NCI-H146 (cell line): Measurements from ENCODE around the gene KLF15.

ENCODE experiments used
- DNase-seq: peaks from one replicate; lab custom pipeline; 2025; lab: John Stamatoyannopoulos, UW

The KLF15 gene

DNA sequence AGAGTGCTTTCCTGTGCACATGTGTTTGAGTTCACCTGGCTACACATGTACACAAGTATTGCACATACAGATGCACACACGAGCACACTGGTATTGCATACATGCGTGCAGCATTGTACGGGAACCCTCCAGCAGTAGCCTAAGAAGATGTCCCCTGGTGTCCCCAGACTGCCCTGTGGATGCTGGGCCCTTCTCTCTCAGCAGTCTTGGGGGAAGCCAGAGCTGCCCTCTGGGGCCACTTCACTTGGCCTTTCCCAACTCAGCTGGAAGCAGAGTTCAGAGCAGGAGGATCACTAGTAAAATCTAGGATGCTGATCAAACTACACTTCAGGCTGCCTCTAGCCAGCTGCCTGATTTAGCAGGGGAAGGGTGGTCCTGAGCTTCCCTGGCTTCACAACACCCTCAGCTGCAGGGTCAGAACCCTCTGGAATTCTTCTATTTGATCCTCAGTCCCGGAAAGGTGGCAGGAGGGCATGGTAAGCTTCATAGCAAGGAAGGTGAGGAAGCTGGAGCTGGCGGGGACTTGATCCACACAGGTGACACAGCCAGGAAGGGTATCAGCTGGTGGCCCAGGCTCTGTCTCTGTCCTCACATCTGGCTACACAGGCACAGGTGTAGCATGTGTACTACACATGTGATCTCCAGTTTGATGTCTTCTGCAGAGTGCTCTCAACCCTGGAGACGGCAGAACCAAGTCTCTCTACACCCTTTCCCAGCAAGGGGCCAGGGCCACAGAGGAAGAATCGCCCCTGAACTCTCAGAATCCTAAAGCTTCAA, 36.5 kb downstream of the KLF15 start:
- DNase-seq = no peak

DNA sequence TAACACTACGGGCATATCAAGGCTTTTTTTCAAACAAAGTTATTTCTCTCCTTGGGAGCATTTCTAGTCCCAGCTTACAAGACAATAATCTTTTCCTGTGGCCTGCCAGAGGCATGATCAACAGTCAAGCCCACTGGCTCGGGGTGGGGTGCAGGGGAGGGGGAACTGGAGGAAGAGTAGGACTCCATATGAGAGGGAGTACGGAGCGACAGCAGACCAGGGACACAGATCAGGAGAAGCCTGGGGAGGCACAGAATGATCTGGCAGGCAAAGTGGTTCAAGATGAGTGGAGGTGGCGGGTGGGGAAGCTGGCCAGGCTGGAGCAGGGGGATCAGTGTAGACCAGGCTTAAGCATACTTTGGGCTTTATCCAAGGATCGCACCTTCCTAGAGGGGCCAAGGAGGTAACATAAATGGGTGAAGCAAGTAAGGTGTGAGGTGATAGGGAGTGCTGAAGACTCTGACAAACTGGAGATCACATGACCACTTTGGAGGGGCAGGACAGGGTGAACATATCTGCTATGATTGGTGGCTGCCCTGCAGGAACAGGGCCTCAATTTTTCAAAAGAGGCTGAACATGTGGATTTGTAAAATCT, 37.4 kb downstream of the KLF15 start:
- no peak for DNase-seq

DNA sequence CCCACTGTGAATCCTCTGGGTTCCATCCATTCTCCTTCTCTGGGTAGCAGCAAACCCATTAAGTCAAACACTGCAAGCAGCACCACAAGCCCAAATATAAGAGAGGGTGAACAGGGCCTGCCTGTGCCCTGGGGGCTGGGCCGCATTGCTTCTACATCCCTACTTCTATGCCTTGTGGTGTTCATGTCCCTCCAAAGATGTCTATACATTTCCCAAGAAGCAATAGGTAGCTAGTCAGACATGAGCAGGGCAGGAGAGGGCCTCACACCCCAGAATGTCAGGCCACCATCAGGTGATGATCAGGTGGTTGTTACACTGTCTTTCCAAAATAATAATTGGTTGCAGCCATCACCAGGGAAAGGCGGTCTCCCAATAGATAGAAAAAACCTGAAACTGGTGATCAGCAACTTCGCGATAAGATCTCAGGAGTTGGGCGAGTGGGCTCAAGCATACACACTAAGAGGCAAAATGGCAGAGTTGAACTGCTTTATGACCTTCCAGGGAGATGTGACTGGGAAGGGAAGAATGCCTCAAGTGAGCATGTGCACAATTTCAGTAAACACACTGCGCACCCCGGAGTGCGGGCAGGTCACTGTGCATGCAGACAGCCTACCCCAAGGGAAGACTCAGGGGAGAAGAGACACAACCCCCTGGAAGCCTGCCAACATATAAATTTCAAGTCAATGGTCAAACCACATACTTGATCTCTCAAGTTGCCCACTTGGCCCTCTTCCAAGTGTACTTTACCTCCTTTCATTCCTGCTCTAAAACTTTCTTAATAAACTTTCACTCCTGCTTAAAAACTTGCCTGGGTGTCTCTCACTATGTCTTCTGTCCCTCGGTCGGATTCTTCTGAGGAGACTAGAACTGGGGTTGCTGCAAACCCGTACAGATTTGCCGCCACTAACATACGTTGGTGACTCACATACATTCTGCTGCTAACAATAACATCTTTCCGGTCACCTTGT, 39.9 kb downstream of the KLF15 start:
- DNase-seq = no peak

- DNase-seq = no peak
These were observed 40.7 kb downstream of the KLF15 start for GRCh38 chr3:126316501-126316939.

- DNase-seq = no peak
These were observed 41.2 kb downstream of the KLF15 start for GRCh38 chr3:126316031-126316461.

DNA sequence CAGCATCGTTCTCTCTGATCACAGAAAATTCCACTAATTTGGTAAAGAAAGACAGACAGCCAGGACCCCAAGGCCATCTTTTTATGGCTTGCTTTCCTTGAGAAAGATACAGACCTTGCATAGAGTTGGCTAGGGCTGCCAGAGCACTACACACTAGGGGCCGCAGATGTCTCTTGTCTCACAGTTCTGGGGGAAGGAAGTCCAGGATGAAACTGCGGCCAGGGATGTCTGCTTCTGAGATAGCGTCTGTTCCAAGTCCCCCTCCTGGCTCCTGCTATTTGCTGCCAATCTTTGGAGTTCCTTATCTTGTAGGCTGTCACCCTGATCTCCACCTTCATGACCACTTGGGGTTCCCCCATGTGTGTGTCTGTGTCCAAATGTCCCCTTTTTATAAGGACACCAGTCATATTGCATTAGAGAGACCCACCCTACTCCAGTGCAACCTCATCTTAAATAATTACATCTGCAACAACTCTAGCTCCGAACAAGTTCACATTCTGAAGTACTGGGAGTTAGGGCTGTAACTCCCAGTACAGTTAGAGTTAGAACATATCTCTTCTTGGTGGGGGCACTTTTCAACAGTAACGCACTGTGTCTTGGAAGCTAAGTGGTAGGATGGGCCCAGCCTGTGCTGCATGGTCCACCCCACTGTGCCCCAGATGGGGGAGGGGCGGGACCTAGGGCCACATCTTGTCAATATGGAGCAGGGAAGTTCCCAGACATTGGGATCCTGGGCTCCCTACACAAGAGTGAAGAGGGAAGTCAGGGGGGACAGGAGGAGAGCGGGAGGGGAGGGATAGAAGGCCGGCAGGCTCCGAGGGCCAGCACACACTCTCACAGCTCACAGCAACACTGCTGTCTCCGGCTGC, 42.2 kb downstream of the KLF15 start:
- no peak for DNase-seq

DNA sequence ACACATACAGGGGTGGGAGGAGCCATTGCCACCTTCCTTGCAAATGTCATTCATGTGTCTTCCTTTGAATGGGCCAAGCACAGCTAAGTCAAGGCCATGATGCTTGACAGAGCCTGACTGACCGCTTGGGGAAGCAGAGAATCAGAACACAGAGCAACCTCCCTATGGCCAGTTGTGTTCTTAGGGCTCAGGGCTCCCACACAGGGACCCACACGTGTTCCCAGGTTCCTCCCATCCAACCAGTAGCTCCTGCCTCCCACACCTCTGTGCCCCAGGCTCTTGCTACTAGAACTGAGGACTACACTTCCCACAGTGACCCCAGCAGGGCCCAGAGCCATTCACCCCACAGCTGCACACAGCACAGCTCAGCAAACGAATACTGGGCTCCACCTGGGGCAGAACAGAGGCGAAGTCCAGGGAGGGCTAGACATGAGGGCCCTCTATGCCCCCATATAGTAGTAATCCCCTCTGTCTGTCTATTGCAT, 42.9 kb downstream of the KLF15 start:
- DNase-seq = no peak

- DNase-seq = no peak
These were observed 43.5 kb downstream of the KLF15 start for GRCh38 chr3:126313580-126314304.

DNA sequence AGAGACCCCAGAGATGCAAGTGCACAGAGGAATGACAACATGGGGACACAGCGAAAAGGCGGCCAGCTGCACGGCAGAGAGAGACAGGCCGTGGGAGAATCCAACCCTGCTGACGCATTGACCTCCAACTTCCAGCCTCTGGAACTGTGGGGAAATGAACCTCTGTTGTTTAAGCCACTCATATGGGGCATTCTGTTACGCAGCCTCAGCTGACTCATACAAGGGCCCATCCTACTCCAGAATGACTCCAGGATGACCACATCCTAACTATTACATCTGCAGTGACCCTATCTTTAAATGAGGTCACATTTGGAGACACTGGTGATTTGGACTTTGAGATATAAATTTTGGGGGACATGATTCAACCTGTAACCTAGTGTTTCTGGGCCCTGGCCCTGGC, 44.0 kb downstream of the KLF15 start:
- no peak for DNase-seq

DNA sequence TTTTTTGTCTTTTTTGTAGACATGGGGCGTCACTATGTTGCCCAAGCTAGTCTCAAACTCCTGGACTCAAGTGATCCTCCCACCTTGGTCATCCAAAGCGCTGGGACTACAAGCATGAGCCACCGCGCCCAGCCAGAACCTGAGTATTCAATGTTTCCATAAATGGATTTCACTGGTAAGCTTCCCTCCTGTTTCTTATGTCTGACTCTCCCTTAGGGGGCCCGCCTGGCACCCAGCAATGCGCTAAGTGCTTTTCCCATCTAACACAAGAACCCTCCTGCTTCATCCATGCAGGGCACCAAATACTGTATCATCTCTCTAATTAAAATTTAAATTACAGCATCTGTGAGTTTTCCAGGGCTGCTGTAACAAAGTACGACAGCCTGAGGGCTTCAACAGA, 44.9 kb downstream of the KLF15 start:
- no peak for DNase-seq

DNA sequence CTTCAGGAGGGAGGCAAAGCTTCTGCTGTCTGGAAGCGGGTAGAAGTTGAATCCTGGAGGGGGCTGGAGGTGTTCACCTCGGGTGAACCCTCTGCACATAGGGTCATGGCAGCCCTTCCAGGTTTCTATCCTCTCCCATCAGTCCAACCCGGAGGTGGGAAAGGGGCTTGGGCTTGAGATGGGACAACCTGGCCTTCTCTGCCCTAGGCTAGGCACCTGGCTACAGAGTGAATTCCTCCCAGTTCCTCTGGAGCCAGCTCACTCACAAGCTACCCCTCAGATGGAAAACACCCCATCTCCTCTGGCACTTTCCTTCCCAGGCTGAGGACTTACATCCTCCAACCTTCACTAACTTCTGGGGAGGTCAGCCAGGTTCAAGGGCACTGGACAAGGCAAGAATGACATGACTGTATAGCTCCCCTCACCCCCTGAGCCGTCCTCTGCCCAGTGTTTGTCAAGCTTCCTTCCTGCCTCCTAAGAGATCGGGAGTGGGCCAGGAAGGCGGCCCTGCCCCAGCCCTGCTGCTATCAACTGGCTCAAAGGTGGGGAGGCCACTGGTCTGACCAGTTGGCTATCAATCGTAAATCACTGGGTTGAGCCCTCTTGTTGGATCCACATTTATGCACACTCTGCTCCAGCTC, 45.8 kb downstream of the KLF15 start:
- no peak for DNase-seq

DNA sequence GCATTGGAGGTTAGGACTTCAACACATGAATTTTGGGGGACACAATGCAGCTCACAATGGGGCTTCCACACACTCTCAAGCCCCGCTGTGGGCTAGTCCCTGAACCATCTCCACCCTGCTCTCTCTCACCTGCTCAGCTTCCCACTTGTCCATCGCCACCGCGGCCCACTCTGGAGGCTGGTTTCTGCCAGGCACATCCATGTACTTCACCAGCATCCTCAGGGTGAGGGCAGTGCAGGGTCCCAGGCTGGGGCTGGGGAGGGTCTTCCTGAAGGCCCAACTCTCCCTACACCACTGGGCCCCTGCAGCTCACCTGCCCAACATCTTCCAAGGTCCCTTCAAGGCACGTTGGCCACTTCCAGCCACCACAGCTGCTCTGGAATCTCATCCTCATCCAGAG, 46.4 kb downstream of the KLF15 start:
- no peak for DNase-seq

DNA sequence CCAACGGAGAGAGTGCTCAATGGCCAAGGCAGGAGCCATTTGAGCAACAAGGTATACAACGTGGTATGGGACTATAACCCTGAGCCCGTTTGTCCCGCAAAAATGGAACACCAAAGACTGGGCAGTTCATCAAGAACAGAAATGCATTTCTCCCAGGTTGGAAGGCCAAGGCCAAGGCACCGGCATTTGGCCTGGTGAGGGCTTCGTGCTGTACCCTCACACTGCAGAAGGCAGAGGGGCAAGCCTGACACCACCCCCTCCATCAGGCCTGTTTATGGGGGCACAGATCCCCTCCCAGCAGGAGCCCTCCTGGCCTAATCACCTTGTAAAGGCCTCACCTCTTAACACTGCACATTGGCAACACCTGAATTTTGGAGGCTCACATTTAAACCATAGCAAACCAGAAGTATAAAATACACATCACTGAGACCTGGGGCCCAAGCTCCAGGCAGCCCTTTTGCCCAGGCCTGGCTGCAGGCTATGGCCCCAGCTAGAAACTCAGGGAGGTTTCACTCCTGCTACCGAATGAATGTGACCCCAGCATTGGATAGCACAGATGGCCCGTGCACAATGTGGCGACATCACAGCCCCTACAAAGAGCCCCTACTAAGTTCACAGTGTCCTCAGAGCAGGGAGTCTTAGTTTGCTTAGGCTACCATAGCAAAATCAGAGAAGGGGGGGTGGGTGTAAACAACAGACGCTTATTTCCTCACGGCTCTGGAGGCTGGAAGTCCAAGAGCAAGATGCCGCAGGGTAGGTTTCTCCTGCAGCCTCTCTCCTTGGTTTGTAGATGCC, 47.1 kb downstream of the KLF15 start:
- no peak for DNase-seq

- no peak for DNase-seq
These were observed 48.0 kb downstream of the KLF15 start for GRCh38 chr3:126309165-126309564.

DNA sequence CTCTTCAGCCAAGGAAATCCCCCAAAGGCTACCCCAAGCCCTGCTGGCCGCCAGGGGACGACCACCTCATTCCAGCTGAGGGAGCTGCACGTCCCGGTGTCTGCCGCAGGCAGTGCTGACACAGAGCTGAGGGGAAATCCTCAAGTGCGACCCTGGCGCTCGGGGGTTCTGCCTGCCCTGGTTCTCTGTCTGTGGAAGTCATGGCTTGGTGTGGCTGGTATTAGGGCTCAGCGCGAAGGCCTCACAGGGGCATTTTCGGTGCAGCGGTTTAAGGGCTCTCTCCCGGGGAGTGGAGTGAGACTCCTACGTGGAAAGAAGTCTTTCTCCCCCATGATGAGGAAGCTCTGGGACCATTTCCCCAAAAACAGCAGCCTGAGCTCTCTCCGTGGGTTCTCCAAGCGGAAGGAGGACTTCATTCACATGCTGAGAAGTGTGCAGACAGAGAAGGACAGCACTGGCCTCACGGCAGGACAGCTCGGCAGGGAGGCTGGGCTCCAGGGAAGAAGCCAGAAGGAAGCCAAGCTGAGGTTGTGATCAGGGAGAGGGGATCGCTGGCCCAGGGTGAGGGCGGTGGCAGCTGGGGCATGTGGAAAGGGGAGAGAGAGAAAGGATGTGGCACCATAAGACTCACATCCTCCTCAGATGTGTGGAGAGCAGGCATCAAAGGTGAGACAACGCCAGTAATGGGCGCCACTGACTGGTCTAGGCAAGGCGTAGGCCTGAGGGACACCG, 48.6 kb downstream of the KLF15 start:
- DNase-seq = no peak

DNA sequence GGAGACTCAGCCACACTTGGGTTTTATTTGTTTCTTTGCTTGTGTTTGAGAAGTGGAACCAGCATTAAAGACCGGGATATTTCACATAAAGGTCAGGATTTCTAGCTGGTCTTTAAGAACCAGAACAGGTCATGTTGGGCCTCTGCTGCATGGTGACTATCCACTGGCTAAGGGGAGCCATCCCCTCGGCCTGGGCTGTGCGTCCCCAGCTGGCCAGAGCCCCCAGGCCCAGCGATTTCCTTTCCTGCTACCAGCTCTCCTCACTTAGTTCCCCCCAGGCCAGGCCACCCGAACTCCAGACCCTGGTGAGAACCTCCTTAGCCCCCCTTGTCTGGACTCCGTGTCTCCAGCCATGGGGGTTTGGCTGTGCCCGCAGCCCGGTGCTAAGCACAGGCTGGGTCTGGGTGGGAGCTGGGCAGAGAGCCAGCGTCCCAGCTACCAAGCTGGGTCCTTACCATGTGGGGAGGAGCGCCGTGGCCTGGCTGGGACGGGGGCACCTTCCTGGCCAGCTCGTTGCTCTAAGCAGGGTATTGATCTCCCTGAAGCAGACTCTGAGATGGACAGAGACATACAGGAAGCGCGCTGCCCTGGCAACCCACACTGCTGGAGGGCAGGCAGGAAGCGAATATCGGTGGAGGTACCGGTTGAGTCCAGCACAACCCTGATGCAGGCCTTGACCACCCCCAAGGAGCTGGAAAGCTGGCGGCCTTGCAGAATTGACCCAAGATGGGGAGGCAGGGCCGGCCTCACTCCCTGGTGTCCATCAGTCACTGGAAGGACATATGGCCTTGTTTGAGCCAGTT, 49.4 kb downstream of the KLF15 start:
- no peak for DNase-seq

DNA sequence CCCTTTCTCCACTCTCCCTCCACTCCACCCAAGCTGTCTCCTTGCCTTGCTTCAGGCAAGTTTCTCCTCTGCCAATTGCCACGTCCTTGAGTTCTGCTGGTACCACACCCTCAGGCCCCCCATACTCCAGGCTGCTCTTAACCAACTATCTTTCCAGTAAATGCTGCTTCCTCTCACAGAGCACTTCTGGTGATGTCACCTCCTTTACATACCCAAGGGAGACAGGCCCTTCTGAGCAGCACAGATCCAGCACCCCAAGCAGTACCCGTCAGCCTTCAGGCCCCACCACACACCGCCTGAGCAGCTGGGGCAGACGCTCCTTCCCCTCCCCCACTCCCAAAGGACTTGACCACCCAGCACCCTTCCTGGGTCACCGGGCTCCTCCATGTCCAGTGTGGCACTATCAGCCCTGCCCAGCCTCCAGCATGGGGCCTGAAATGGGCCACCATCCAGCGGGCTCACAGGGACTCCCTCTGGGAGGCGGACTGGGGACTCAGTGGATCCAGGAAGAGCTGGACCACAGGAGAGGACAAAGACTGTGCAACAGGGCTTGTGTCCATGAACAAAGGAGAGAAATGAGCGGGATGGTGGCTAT, 50.2 kb downstream of the KLF15 start:
- no peak for DNase-seq

- DNase-seq = no peak
These were observed 50.8 kb downstream of the KLF15 start for GRCh38 chr3:126306397-126306796.
